ENCODE data around the gene TBL1X.

DNA sequence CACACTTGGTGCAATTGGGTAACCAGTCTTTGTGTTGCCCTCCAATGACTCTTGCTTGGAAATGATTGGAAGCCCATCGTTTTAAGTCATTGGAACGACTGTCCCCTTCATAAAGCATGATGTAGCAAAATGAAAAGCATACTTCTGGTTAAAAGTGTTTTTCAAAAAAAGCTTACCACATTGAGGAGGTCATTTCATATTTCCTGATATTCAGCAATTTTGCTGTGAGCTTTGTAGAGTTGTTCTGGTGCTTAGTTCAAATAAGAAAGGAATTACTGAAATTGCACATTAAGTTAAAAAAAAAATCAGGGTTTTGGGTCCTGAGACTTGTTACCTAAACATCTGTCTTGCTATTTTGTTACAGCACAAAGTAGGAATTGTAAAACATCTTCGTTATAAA, 51.8 kb downstream of the TBL1X start:
- no peak for TF ChIP-seq POLR2A (IDR thresholded peaks at IDR 0.05)
- TF ChIP-seq, protein P1, sequence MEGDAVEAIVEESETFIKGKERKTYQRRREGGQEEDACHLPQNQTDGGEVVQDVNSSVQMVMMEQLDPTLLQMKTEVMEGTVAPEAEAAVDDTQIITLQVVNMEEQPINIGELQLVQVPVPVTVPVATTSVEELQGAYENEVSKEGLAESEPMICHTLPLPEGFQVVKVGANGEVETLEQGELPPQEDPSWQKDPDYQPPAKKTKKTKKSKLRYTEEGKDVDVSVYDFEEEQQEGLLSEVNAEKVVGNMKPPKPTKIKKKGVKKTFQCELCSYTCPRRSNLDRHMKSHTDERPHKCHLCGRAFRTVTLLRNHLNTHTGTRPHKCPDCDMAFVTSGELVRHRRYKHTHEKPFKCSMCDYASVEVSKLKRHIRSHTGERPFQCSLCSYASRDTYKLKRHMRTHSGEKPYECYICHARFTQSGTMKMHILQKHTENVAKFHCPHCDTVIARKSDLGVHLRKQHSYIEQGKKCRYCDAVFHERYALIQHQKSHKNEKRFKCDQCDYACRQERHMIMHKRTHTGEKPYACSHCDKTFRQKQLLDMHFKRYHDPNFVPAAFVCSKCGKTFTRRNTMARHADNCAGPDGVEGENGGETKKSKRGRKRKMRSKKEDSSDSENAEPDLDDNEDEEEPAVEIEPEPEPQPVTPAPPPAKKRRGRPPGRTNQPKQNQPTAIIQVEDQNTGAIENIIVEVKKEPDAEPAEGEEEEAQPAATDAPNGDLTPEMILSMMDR (IDR thresholded peaks at IDR 0.05): no peak

All from adrenal gland (tissue), 5 donors.